ENCODE results near the gene TBX5.

The TBX5 gene

GRCh38 chr12:114405519-114406271, at the start of gene TBX5:
Gene TBX5 (minus strand): TSS chr12:114406144. CDS start chr12:114403898, 2,246 bp downstream.
- peak; percentile 59 for DNase-seq (ENCODE audit: low spot score)

- no peak for DNase-seq (ENCODE audit: low spot score)
Observed at GRCh38 chr12:114451657-114452056, 45.7 kb upstream of the TBX5 start.

- no peak for DNase-seq (ENCODE audit: low spot score)
Observed at GRCh38 chr12:114450515-114451300, 44.8 kb upstream of the TBX5 start.

- DNase-seq (ENCODE audit: low spot score), result no peak
Observed at GRCh38 chr12:114450019-114450418, 44.1 kb upstream of the TBX5 start.

- no peak for DNase-seq (ENCODE audit: low spot score)
Observed at GRCh38 chr12:114448618-114448933, 42.6 kb upstream of the TBX5 start.

- no peak for DNase-seq (ENCODE audit: low spot score)
Observed at GRCh38 chr12:114447799-114448617, 42.1 kb upstream of the TBX5 start.

GRCh38 chr12:114447274-114447716, 41.4 kb upstream of the TBX5 start:
- DNase-seq (ENCODE audit: low spot score), result peak; percentile 64

GRCh38 chr12:114445401-114446323, 39.7 kb upstream of the TBX5 start:
- no peak for DNase-seq (ENCODE audit: low spot score)

- no peak for DNase-seq (ENCODE audit: low spot score)
Observed at GRCh38 chr12:114444422-114445279, 38.7 kb upstream of the TBX5 start.

GRCh38 chr12:114443607-114444421, 37.9 kb upstream of the TBX5 start:
- DNase-seq (ENCODE audit: low spot score), result no peak

- no peak for DNase-seq (ENCODE audit: low spot score)
Observed at GRCh38 chr12:114442578-114442977, 36.6 kb upstream of the TBX5 start.

- DNase-seq (ENCODE audit: low spot score), result no peak
Observed at GRCh38 chr12:114441545-114441944, 35.6 kb upstream of the TBX5 start.

- no peak for DNase-seq (ENCODE audit: low spot score)
Observed at GRCh38 chr12:114441039-114441383, 35.1 kb upstream of the TBX5 start.

- DNase-seq (ENCODE audit: low spot score), result no peak
Observed at GRCh38 chr12:114440270-114441038, 34.5 kb upstream of the TBX5 start.

GRCh38 chr12:114439817-114440216, 33.9 kb upstream of the TBX5 start:
- no peak for DNase-seq (ENCODE audit: low spot score)

- DNase-seq (ENCODE audit: low spot score), result no peak
Observed at GRCh38 chr12:114439261-114439683, 33.3 kb upstream of the TBX5 start.

- no peak for DNase-seq (ENCODE audit: low spot score)
Observed at GRCh38 chr12:114438635-114439256, 32.8 kb upstream of the TBX5 start.

- DNase-seq (ENCODE audit: low spot score), result no peak
Observed at GRCh38 chr12:114434341-114434740, 28.4 kb upstream of the TBX5 start.

All from AG08396 (cell line).